Left ventricle myocardium superior (tissue), 1 donor: ENCODE measurements around the gene TSPO. TPM values are rescaled to one million over a fixed set of nuclear protein-coding genes. Genes with fewer than 3 reads are reported as not detected.
A peak's percentile ranks its signal among the peaks of the same experiment; 100 is the strongest.

Experiments used
- ATAC-seq: fragments of 200-7000 bp; cut with Tn5 transposase; one replicate; pipeline ENCODE4 v1.9.1; 2020; ENCODE audit warnings: mild to moderate bottlenecking, moderate library complexity
- DNase-seq: peaks from one replicate; pipeline ENCODE4 v3.0.0-alpha.2; 2020
- intact Hi-C: fragments of 100-400 bp; cut with micrococcal nuclease; formaldehyde crosslinking; loops from one replicate; pipeline ENCODE4 v1.11.0; 2022
- total RNA-seq: library from RNA; stranded (reverse); fragmentation: NEBNext Ultra II Directional; extraction: Animal tissue kit (Norgen Biotek cat#: 25700); gene quantifications from one replicate; pipeline ENCODE4 v1.2.1, GENCODE V29; 2021
- donor health status: DM: no; HTN: yes; CAD: no; lungs with severe emphysema.

Gene TSPO
- total RNA-seq, 1 donor from 2014 or later = 119 TPM

DNA sequence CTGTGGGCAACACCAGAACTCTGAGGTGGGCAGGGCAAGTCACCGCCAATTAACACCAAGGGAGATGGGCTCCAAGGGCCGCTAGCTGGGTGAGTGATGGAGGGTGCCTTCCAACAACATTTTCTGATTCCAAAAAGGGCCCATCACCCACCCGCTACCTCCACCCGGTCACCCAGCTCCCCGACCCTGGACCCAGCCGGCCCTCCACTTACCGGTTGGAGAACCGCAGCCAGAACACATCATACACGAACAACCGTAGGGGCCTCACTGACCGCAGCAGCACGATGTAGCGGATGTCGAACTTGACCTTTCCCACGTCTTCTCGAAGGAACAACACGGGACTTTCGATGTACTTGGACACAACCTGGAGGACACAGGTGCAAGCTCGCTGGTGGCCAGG, 20.8 kb downstream of the TSPO start:
- DNase-seq = no peak
- intact Hi-C loops = no loop called here
- no peak for ATAC-seq

DNA sequence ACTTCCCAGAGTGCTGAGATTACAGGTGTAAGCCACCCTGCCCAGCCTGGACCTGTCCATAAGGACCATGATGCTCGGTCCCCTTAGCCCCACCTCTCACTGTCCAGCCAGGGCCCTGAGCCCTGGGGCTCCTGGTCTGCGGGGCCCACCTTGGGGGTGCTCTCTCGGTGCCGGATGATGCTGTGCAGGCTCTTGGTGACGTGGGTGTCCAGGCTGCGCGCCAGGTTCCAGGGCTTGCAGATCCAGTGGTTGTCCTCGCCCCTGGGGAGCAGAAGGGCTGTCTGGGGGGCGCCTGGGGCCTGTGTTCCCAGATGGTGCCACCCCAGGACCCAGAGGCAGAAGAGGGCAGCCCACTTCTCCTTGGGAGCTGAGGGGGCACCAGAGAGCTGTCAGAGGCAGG, 22.2 kb downstream of the TSPO start:
- DNase-seq (no peak), ATAC-seq (no peak)

DNA sequence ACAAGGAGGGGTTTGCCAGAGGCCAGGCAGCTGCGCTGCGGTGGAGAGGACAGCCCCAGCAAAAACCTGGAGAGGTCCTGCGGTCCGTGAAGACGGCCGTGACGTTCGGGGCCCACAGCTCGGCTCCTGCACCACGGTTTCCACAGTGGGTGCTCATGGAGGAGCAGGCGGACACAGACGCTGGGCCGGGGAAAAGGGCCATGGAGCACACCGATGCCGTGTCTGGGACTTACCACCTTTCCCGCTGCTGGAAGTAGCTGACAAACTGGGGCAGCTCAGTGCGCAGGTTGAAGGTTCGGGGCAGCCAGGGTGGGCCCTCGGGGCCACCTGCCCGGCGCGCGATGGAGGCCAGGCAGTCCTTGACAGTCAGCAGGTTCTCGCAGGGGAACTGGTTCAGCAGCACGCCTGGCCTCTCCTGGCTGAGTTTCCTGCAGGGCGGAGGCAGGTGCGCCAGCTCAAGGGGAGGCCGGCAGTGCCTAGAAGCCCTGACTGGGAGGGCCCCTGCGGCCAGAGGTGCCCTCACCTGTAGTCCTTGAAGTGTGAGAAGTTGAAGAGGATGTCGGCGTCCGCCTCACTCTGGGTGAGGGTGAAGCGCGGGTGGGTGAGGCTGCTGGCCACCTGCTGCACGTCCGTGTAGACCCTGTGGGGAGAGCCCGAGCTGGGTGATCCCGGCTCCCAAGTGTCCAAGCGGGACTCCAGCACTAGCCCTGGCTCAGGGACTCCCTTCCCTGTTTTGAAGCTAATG, 22.8 kb downstream of the TSPO start:
- no peak for DNase-seq
- no peak for ATAC-seq
- intact Hi-C loops = no loop called here

More for the DNA sequence above, 22.2 kb downstream of the TSPO start:
- intact Hi-C loops = no loop called here

DNA sequence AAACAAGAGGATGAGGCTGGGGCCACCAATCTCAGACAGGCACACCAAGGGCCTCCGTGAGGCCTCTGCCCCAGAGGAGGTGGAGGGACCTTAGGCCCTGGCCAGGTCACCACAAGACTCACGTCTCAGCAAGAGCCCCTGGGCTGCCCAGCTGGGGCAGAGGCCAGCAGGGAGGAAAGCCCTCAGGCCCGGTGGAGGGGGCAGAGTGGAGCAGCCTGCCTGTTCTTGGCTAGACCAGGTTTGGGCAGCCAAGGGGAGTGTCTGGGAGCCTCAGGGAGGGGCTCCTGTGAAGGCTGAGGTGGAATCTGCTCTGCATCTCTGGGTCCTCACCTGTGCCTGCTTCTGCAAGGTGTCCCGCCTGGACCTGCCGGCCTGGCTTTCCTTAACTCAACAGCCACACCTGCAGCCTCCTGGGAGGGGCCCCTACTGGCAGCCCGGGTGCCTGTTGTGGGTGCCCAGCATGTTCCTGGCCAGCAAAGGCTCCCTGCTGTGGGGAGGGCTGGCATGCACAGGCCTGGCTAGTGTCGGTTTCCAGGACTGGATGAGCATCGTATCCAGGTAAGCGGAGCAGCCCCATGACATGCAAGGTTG, 23.7 kb downstream of the TSPO start:
- ATAC-seq = no peak
- intact Hi-C loops = no loop called here
- DNase-seq = no peak

DNA sequence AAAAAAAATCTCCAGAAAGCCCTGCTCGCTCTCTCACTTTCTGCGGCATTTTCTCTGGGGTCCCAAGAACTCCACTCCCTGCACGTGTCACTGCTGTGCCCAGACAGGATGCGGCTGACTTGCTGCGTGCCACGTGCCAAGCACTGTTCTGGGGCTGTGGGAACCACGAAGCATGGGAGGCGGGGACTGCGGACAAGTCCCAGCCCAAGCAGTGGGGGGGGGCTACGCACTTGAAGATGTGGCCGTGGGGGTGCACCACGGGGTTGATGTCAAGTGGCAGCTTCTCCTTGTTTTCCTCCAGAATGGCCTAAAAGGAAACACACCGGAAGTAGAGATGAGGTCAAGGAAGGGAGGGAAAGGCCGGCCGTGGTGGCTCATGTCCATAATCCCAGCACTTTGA, 24.7 kb downstream of the TSPO start:
- DNase-seq (no peak), ATAC-seq (no peak)
- intact Hi-C loops = no loop called here

DNA sequence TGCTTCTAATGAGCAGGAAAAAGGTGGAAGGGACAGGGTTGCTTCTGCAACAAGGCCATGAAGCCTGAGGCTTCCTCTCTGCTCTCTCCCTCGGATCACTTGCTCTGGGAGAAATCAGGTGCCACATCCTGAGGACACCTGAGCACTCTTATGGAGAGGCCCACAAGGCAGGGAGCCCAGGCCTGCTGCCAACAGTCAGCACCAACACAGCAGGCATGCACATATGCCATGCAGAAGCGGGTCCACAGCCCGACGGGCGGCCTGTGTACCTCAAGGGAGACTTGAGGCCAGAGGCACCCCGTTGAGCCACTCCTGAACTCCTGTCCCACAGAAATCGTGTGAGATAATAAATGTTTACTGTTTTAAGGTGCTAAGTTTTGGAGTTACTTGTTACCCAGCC, 26.1 kb downstream of the TSPO start:
- ATAC-seq (no peak), DNase-seq (no peak)

DNA sequence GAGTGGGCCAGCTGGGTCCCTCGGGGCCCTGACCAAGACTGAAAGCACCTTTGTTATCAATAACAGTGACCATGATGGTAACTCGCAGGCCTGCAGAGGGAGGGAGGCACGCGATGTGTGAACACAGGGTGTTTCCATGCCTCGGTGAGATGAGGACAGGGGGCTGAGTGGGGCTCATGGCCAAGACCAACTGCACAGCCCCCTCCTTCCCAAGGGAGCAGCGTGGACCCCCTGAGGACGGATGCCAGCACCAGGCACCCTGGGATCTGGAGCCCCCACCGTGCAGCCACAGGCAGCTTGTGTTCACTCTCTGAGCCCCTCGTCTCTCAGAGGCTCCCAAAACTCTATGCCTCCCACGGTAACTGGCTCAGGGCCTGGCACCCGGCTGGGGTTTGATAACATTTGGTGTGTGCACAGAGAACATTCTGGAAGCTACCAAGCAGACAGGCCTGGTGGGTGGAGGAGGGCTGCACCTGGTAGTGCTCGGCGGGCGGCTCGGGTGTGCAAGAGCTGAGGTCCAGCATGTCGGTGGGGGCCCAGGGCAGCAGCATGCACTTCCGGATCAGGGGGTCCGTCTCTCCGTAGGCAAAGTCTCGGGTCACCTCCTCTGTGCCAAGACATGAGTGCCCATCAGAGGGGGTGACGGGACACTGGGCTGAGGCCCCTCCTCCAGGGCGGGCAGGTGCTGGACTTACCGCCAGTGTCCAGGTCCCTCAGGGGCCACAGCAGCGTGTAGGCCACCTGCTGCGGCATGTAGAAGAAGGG, 28.0 kb downstream of the TSPO start:
- no peak for DNase-seq
- intact Hi-C loops = no loop called here
- ATAC-seq = no peak

More for the DNA sequence above, 26.1 kb downstream of the TSPO start:
- intact Hi-C loops = no loop called here

DNA sequence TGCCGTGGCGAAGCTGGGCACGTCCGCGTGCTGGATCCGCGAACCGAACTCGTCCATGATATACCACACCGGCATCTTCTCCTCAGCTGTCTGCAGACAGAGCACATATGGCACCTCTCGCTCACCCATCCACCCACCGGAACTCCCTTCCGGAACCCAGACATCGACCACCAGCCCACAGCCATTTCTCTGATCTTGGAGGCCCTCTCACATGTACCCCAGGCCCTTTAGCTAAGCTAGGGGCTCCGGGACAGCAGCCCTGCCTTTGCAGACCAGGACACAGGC, 28.5 kb downstream of the TSPO start:
- intact Hi-C loops = no loop called here
- ATAC-seq (no peak), DNase-seq (no peak)

DNA sequence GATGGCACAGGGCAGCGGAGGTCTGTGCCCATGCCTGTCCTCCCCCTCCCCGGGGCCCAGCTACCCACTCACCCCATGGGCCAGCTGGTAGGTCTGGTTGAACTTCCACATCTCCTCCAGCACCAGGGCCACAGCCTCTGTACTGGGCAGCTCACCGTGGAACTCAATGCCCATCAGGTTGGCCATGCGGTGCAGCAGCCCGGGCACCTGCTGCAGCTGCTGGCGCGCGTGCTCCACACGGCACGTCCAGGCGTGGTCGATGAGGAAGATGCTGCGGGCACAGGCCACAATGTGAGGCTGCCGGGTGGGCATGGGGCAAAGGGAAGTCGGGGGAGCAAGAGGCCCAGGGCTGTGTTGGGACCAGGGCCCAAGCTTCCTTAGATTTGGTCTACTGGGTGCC, 29.3 kb downstream of the TSPO start:
- no peak for ATAC-seq
- intact Hi-C loops = no loop called here
- DNase-seq = no peak

DNA sequence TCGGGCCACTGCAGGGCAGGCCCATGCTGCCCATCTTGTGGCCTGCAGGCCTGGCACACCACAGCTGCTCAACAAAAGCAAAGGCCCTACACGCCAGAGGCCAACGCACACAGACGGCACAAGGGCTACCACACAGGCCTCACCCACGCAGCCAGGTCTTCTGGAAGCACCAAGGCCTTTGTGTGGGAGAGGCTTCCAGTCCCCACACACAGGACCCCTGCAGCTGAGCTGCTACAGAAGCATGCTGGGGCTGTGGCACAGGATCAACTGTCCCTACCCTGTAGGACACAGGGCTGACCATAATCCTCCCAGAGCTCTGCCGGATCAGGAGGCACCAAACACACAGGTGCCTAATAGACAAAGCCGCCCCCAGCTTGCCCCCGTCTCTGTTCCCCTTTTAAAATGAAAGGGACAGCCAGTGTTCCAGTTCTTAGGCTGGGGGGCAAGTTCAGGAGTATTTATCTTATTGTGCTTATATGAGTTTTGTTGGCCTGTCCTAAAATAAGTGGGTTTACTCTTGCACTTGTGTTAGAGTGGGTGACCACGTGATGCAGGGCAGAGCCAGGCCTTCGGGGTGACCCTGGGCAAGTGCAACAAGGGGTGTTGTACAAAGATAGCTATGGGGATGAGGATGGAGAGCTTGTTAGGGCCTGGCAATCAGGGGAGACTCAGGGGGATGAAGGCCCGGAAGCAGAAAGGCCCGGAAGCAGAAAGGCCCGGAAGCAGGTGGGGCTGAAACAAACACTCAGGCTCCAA, 30.1 kb downstream of the TSPO start:
- intact Hi-C loops = no loop called here
- DNase-seq (no peak), ATAC-seq (no peak)

DNA sequence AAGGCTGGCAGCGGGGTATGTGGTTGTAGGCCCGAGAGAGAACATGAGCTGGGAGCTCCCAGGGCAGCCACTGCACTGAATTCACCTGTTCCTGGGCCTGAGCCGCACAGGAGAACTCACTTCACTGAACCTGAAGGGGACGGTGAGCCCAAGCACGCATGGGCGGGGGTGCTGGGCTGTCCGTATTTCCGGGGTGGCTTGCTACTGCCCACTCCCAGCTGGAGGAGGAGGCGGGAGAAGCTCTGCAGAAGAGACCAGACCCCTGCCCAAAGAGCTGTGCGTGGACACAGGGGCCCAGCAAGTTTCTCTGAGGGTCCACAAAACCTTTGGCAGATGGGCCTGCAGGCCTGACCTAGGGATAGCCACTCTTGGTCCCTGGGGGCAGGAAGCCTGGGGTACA, 30.8 kb downstream of the TSPO start:
- intact Hi-C loops = no loop called here
- ATAC-seq = no peak
- DNase-seq = no peak

DNA sequence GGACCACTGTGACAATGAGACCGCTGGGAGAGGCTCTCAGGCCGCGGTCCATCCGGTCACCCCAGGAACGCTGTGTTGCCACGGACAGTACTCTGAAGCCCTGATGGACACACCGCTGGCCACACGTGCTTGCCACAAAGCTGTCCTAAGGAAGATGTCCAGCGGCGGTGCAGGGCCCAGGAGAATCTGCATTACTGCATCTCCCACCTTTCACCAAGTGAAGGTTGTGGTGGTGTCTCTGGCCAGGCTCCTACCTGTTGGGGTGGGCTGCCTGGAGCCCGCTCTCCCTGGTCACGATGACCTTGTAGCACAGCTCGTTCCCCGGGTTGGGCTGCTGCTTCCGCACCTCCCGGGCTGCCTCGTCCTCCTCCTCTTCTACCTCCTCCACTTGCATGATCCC, 31.4 kb downstream of the TSPO start:
- no peak for DNase-seq
- ATAC-seq = no peak
- intact Hi-C loops = no loop called here

DNA sequence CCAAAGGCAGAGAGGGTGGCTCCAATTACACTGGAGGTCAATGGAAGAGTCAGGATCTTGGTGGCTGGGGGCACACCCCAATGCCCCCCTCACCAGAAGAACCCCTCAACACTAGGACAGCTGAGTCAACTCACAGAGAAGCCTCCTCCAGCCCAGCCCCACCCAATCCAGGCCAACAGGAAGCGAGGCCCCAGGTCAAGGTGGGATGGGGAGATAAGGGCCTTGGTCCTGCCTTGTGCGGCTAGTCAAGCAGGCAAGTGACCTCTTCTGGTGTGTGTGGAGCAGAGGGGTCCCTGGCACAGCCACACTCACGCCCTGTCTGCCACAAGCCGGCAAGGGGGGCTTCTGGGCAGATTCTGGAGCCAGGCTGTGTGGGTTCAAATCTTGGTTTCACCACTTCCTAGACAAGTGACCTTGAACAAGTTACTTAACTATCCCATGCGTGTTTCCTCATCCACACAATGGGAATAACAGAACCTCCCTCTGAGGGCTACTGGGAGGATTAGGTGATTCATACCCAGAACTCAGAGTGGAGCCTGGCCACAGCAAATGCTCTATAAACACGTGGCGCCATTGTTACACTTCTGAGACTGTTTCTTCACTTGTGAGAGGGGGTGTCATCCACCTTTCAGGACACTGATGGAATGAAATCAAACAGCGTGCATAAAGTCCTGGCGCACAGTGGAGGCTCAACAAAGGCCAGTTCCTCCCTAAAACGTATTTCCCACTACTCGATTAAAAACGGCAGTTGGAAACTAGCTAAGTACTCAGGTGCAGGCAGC, 32.3 kb downstream of the TSPO start:
- no peak for ATAC-seq
- DNase-seq = no peak
- intact Hi-C loops = no loop called here

DNA sequence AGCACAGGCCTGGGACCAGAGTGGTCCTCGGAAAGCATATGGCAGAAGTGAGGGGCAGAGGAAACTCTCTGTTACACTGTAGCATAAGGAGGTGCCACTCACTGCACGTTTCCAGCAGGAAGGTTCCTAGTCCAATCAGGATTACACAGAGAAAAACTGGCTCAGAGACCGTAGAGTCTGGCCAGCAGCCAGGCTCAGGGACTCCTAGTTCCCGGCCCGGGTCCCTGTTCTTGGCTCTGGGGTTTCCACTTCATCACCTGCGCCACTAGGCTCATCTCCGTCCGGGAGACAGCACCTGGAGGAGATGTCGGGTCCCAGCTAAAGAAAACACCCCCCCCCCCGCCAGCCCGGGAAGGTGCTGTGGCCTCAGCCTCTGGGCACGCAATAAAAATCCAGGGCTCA, 34.5 kb downstream of the TSPO start:
- ATAC-seq (peak; percentile 34), DNase-seq (peak; percentile 82)
- intact Hi-C loops = no loop called here

DNA sequence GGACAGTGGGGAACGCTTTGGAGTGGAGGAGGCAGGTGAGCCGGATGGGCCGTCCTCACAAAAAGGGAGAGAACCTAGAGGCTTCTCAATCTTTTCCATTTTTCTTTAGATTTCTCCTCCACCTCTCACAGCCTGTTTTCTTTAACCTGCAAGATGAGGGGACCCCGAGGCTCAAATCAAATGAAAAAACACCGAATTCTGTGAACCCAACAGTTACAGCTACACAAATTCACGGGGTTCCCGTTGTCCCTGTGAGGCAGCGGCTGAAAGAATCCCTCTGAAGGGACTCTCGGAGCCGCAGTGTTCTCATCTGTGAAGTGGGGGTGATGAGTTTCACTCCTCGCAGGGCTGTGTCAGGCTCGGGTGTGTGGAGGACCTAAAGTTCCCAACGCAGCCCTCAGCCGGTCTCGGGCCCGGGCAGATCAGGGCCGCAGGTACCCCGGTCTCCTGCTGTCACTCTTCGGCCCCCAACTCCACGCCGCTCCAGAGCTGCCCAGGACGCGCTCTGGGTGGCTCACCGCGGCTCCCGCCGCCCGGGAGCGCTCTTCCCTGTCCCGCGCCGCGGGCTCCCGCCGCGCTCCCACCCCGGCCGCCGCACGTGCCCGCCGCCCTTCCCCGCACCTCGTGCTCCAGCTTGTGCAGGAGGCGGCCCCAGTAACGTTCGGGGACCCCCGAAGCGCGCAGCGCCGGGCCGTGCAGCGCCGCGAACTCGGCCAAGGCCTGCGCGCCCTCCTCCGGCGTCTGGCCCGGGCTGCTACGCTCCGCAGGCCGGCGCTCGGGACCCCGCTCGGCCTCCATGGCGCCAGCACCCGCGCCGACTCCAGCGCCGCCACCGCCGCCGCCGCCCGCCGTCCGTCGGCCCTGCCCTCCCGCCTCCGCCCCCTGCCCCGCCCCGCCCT, 35.2 kb downstream of the TSPO start, which contains the start of gene TTLL12:
TSS of gene TTLL12 (minus strand) at position 863 of the 899 bp plus-strand sequence. CDS start at position 798, 65 bp downstream.
- DNase-seq (peak; percentile 81), ATAC-seq (peak; percentile 46)
- intact Hi-C loops = no loop called here

DNA sequence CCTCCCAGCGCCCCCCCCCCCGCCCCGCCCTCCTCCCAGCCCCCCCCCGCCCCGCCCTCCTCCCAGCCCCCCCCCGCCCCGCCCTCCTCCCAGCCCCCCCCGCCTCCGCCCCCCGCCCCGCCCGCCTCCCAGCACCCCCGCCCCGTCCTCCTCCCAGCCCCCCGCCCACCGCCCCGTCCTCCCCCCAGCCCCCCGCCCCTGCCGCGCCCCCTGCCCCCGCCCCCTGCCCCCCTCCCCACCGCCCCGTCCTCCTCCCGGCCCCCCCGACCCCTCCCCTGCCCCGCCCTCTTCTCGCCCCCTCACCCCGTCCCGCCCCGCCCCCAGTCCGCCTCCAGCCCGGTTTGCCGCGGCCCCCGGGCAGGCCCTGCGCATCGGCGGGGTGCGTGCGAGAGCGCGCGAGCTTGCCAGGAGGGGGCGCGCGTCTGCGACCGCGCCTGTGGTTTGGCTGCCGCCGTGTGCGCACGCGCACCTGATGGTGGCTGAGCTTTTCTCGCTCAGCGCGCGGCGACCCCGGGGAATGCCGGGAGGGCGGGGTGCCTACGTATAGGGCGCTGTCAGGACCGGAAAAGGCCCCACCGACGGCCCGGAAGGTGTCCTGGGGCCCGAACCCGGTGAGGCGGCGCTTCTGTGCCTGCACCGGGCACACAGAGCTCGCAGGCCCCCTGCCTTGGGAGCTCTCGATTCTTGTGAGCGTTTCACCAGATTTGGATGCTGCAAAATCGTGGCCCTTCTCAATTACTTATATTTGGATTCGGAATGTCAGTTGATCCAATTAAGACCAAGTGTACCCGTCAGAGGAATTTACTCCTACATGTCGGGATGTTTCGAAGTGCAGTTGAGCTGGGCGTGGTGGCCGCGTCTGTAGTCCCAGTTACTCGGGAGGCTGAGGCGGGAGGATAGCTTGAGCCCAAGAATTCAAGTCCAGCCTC, 36.1 kb downstream of the TSPO start:
- intact Hi-C loops = no loop called here
- ATAC-seq = peak; percentile 92
- DNase-seq = peak; percentile 99
